Tibial artery (tissue), 4 donors: ENCODE results near the gene ARHGEF6.

Source experiments
- DNase-seq, 2 donors: peaks; one replicate each; pipeline ENCODE4 v3.0.0-alpha.2; 2019
- H3K27ac ChIP-seq, 2 donors: fragments of 200-600 bp; sonication (generic) in 1 of 2; 1 replicate in 1 of 2; 2 replicates in 1 of 2; pipeline ENCODE4 v1.5.1; 2018 to 2019; ENCODE audit warnings: mild to moderate bottlenecking in 1 of 2
- H3K27me3 ChIP-seq, 2 donors: fragments of 200-600 bp; sonication (generic) in 1 of 2; one replicate each; pipeline versions ENCODE4 v1.5.1 to v1.6.0; 2016 to 2019
- H3K36me3 ChIP-seq, 3 donors: fragments of 200-600 bp; sonication (generic) in 2 of 3; one replicate each; pipeline ENCODE4 v1.5.1; 2016 to 2019; ENCODE audit warnings: mild to moderate bottlenecking in 2 of 3
- H3K4me1 ChIP-seq, 4 donors: fragments of 200-600 bp; sonication (generic) in 2 of 4; 1 replicate in 3 of 4; 2 replicates in 1 of 4; pipeline ENCODE4 v1.5.1; 2016 to 2019
- H3K4me3 ChIP-seq, 2 donors: fragments of 200-600 bp; sonication (generic) in 1 of 2; 1 replicate in 1 of 2; 2 replicates in 1 of 2; pipeline ENCODE4 v1.5.1; 2018 to 2019; ENCODE audit warnings: mild to moderate bottlenecking in 2 of 2
- H3K9me3 ChIP-seq, 3 donors: fragments of 200-600 bp; sonication (generic) in 1 of 3; one replicate each; pipeline ENCODE4 v1.5.1; 2016 to 2019
- intact Hi-C: fragments of 100-400 bp; cut with DNase I; formaldehyde crosslinking; loops from one replicate; pipeline ENCODE4 v1.15.0; 2023; ENCODE audit warnings: low total_unique reads
- TF ChIP-seq, protein P1 (sequence below), 2 experiments: fragments of 200-600 bp in 1 of 2; fragments of 450-650 bp in 1 of 2; IDR thresholded peaks; one replicate each; pipeline ENCODE4 v1.5.1; 2017 to 2019; ENCODE audit warnings: antibody characterized with exemption in 2 of 2, mild to moderate bottlenecking in 1 of 2, moderate library complexity in 1 of 2

ARHGEF6 gene

DNA sequence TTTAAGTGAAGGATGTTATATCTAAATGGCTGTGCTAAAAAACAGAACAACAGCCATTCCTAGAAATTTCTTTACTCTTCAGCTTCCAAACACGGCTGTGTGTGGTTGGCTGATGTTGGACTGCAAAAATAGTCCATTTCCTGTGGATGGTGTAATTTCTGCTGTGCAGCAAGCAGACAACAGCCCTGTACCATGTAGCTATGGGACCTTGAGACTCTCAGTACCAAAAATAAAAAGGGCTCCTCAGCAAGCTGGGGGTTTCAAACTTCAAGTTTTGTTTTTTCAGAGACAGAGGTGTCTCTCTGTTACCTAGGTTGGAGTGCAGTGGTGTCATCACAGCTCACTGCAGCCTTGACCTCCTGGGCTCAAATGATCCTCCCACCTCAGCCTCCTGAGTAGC is 114.6 kb downstream of the ARHGEF6 start:
- TF ChIP-seq, protein P1, sequence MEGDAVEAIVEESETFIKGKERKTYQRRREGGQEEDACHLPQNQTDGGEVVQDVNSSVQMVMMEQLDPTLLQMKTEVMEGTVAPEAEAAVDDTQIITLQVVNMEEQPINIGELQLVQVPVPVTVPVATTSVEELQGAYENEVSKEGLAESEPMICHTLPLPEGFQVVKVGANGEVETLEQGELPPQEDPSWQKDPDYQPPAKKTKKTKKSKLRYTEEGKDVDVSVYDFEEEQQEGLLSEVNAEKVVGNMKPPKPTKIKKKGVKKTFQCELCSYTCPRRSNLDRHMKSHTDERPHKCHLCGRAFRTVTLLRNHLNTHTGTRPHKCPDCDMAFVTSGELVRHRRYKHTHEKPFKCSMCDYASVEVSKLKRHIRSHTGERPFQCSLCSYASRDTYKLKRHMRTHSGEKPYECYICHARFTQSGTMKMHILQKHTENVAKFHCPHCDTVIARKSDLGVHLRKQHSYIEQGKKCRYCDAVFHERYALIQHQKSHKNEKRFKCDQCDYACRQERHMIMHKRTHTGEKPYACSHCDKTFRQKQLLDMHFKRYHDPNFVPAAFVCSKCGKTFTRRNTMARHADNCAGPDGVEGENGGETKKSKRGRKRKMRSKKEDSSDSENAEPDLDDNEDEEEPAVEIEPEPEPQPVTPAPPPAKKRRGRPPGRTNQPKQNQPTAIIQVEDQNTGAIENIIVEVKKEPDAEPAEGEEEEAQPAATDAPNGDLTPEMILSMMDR (IDR thresholded peaks at IDR 0.05) = no peak
- intact Hi-C loops = no loop called here
- no peak for DNase-seq
- peaks cover 25 to 41% (median 29%) of the 10 kb centered on the region in 3 donors for H3K36me3 ChIP-seq
- peaks cover 0 to 4% (median 0%) of the 10 kb centered on the region in 3 donors for H3K9me3 ChIP-seq
- H3K27ac ChIP-seq = no peak overlapping the region
- H3K4me3 ChIP-seq = no peak overlapping the region
- no peaks in the 10 kb centered on the region for H3K4me1 ChIP-seq
- H3K27me3 ChIP-seq = no peaks in the 10 kb centered on the region

- intact Hi-C loops = no loop called here
- Histone ChIP-seq H3K27me3 (no peaks in the 10 kb centered on the region), H3K36me3 (peaks cover 21 to 41% (median 29%) of the 10 kb centered on the region in 3 donors), H3K4me1 (no peaks in the 10 kb centered on the region), H3K27ac (no peak overlapping the region), H3K9me3 (peaks cover 0 to 4% (median 0%) of the 10 kb centered on the region in 3 donors), H3K4me3 (no peak overlapping the region)
- TF ChIP-seq, protein P1 (IDR thresholded peaks at IDR 0.05) = no peak
- DNase-seq = no peak
These were observed 115.4 kb downstream of the ARHGEF6 start for GRCh38 chrX:136665258-136665900.

- peaks cover 0 to 4% (median 0%) of the 10 kb centered on the region in 3 donors for H3K9me3 ChIP-seq
- H3K27ac ChIP-seq = no peak overlapping the region
- no peak overlapping the region for H3K4me3 ChIP-seq
- DNase-seq = no peak
- no peaks in the 10 kb centered on the region for H3K27me3 ChIP-seq
- intact Hi-C loops = no loop called here
- H3K4me1 ChIP-seq = no peaks in the 10 kb centered on the region
- TF ChIP-seq, protein P1 (IDR thresholded peaks at IDR 0.05) = no peak
- H3K36me3 ChIP-seq = peaks cover 8 to 35% (median 17%) of the 10 kb centered on the region in 3 donors
These were observed 117.8 kb downstream of the ARHGEF6 start for GRCh38 chrX:136662976-136663375.

DNA sequence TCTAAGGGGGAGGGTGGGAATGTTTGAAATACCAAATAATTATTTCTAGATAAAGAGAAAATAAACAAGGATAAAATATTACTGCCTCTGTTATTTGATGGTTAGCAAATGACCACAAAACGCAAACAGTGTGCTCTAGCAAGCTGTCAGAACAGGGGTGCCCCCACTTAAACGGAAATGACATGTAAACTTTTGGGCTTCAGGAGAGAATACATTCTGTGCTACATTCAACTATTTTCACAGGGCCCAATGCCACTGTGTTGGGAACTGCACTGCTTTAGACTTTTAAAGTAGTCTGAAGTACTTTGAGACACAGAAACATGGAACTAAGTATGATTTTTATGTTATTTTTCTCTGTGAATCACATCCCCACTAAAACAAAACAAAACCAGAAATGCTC is 118.6 kb downstream of the ARHGEF6 start:
- DNase-seq = no peak
- H3K27ac ChIP-seq = no peak overlapping the region
- no peak overlapping the region for H3K4me3 ChIP-seq
- H3K9me3 ChIP-seq = peaks cover 0 to 4% (median 0%) of the 10 kb centered on the region in 3 donors
- H3K36me3 ChIP-seq = peaks cover under 1 to 27% (median 11%) of the 10 kb centered on the region in 3 donors
- TF ChIP-seq, protein P1 (IDR thresholded peaks at IDR 0.05) = no peak
- H3K4me1 ChIP-seq = no peaks in the 10 kb centered on the region
- intact Hi-C loops = no loop called here
- no peaks in the 10 kb centered on the region for H3K27me3 ChIP-seq

DNA sequence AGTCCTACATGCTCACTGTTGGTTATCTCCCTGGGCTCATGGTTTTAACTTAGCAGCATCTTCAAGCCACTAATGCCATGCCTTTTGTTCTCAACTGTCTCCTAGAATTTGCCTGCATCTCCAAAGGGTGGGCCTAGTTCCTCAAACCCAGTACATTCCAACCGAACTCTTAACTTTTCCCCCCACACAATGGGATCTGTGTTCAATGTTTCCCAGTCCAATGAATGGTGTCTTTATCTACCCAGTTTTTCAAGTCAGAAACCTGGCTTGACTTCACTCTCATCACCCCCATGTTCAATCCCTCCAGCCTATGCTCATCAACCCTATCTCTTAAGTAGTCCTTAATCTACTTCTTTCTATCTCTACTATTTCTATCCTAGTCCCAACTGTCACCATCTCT is 119.8 kb downstream of the ARHGEF6 start:
- peaks cover 0 to 16% (median 11%) of the 10 kb centered on the region in 3 donors for H3K36me3 ChIP-seq
- TF ChIP-seq, protein P1 (IDR thresholded peaks at IDR 0.05) = no peak
- no peak for DNase-seq
- H3K4me3 ChIP-seq = no peak overlapping the region
- intact Hi-C loops = no loop called here
- H3K4me1 ChIP-seq = no peaks in the 10 kb centered on the region
- no peak overlapping the region for H3K27ac ChIP-seq
- H3K9me3 ChIP-seq = peaks cover 0 to 4% (median 0%) of the 10 kb centered on the region in 3 donors
- no peaks in the 10 kb centered on the region for H3K27me3 ChIP-seq
